GM12892 (cell line): Measurements from ENCODE around the gene CABLES1.

Experiments
- POLR2A ChIP-seq: IDR thresholded peaks from 2 replicates; pipeline ENCODE4 v1.6.1; 2011; ENCODE audit warnings: low read depth, low read length, control low read depth
- POLR2AphosphoS5 ChIP-seq: IDR thresholded peaks from 2 replicates; pipeline ENCODE4 v1.6.1; 2011; ENCODE audit warnings: low read depth, low read length, control low read depth
- TAF1 ChIP-seq: IDR thresholded peaks from 2 replicates; pipeline ENCODE4 v1.6.1; 2011; ENCODE audit warnings: low read depth, mild to moderate bottlenecking, control low read depth, low read length, borderline replicate concordance

DNA sequence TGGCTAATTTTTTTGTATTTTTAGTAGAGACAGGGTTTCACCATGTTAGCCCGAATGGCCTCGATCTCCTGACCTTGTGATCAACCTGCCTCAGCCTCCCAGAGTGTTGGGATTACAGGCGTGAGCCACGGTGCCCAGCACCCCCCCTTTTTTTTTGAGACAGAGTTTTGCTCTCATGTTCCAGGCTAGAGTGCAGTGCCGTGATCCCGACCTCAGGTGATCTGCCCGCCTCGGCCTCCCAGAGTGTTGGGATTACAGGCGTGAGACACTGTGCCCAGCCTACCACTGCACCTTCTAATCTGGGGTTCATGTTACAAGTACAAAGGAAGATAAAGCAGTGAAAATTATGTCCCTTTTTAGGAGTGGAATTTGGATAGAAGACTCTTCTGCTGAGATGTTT, 41.5 kb upstream of the CABLES1 start:
- TF ChIP-seq POLR2AphosphoS5 (no peak), TAF1 (no peak), POLR2A (no peak)
